ENCODE measurements around the gene TRIM46.

The TRIM46 gene, protein sequence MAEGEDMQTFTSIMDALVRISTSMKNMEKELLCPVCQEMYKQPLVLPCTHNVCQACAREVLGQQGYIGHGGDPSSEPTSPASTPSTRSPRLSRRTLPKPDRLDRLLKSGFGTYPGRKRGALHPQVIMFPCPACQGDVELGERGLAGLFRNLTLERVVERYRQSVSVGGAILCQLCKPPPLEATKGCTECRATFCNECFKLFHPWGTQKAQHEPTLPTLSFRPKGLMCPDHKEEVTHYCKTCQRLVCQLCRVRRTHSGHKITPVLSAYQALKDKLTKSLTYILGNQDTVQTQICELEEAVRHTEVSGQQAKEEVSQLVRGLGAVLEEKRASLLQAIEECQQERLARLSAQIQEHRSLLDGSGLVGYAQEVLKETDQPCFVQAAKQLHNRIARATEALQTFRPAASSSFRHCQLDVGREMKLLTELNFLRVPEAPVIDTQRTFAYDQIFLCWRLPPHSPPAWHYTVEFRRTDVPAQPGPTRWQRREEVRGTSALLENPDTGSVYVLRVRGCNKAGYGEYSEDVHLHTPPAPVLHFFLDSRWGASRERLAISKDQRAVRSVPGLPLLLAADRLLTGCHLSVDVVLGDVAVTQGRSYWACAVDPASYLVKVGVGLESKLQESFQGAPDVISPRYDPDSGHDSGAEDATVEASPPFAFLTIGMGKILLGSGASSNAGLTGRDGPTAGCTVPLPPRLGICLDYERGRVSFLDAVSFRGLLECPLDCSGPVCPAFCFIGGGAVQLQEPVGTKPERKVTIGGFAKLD

GRCh38 chr1:155173478-155174323 lies at the start of gene TRIM46:
Gene TRIM46 (plus strand): TSS chr1:155173849. CDS start chr1:155173967, 118 bp downstream.
- DNase-seq, result no peak

- DNase-seq, result no peak
These were observed 48.9 kb upstream of the TRIM46 start for GRCh38 chr1:155124503-155125463.

DNA sequence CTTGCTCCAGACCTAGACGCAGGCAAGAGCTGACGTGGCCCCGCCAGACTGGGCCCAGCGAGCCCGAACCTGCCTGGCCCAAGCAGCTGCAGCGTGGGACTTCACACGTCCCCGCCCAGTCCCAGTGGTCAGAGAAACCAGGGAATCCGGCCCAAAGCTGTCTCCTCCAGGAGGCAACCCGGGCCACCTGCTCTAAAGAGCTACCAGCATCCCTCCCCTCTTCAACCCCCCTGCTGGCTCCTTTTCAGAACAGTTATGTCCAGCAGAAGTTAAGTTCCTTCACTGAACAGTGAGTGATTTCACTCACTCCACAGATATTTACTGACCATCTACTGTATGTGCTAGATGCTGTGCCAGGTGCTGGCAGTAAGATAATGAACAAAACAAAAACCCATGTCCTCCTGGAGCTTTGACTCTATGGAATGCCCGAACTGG lies 48.1 kb upstream of the TRIM46 start:
- DNase-seq, result no peak

GRCh38 chr1:155125946-155126555 lies 47.6 kb upstream of the TRIM46 start:
- no peak for DNase-seq

DNA sequence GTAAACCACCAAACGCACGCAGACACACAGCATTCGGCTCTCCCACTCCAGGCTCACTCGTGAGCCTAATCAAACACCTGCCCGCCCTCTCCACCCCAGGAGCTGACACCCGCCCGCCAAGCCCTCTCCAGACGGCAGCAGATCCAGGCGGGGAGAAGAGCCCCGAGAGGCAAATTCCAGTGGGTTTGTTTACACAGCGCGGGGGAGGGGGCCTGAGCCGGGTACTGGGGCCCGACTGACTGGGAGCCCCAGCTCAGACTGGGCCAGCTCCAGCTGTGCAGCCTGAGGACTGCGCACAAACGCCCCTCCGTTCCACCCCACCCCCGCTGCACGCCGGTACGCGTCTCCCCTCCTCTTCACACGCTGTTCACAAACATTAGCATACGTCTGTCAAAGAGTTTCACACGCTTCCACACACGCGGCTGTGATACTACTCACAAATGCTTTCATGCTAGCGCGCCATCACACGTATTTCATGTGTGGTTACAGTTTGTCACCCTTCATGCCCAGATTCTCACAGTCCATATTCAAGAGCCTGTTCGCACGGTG lies 47.0 kb upstream of the TRIM46 start:
- DNase-seq, result peak; percentile 67

GRCh38 chr1:155127105-155127966 lies 46.3 kb upstream of the TRIM46 start, which contains the start of gene EFNA1:
Gene EFNA1 (plus strand): TSS chr1:155127876. CDS start chr1:155127978, 102 bp downstream.
- peak; percentile 85 for DNase-seq

DNA sequence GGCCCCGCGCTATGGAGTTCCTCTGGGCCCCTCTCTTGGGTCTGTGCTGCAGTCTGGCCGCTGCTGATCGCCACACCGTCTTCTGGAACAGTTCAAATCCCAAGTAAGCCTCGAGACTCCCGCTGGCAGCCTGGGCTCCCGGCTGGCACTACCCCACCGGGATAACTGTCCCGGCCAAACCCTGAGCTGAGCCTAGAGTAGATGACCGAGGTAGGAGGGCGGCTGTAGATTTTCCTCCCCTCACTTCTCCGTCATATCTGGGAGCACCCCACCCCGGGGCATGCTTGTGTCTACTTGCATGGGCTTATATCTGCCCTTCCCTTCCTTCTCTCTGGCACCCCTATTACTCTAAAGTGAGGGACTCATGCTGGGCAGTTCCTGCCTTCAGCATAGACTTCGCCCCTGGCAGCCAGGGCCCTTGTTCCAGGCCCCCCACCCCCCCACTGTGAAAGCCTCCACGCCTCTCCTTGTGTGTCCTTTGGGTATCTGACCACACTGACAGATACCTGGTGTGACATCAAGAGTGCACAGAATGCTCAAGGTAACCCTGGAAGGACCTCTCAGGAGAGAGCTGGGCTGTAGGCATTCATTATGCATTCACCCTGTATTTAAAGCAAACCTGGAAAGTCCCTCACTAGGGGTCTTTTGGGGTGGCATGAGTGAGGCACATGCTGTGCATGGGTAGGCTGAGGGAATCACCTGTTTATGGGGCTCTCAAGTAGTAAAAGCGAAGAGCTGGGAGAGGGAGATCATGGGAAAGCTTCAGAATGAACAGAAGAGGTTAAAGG lies 45.5 kb upstream of the TRIM46 start:
- no peak for DNase-seq

GRCh38 chr1:155128755-155129473 lies 44.7 kb upstream of the TRIM46 start:
- DNase-seq, result no peak

DNA sequence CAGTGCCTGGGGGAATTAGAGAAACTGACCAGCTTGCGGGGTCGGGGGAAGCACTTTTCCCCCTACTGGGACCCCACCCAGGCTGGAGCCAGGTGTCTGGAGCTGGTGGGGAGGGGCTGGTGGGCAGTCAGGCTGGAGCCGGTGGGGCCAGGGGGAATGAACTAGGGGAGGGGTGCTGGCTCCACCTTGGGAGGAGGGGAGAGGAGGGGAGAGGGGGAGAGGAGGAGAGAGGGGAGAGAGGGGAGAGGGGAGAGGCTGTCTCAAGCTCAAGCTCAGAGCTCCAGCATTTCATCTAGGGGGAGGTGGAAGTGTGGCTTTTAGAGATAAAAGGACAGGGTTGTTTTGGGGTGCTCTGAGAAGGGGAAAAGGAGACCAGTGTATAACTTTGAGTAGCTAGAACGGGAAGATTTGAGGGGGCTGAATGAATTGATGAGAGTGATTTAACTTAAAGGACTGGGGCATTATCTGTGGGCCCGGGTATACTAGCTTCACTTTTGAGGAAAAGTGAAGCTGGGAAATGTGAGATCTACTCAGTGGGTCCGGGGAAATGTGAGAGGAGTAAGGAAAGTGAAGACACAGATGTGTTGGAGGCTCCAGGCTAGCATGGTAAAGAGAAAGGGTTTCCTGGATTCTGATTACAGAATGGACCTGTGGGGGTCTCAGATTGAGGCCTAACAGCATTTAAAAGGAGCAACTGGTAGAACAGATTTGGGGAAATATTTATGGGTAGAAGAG lies 43.2 kb upstream of the TRIM46 start:
- no peak for DNase-seq

- DNase-seq, result no peak
These were observed 42.4 kb upstream of the TRIM46 start for GRCh38 chr1:155131285-155131684.

- no peak for DNase-seq
These were observed 41.8 kb upstream of the TRIM46 start for GRCh38 chr1:155131856-155132255.

DNA sequence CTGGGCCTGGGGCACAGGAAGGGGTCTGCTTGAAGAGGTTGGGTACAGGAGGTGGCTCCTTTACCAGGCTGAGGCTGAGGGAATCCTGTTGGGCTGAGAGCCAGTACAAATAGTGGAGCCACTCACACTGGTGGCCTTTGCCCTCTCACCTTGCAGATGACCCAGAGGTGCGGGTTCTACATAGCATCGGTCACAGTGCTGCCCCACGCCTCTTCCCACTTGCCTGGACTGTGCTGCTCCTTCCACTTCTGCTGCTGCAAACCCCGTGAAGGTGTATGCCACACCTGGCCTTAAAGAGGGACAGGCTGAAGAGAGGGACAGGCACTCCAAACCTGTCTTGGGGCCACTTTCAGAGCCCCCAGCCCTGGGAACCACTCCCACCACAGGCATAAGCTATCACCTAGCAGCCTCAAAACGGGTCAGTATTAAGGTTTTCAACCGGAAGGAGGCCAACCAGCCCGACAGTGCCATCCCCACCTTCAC lies 39.8 kb upstream of the TRIM46 start:
- no peak for DNase-seq

DNA sequence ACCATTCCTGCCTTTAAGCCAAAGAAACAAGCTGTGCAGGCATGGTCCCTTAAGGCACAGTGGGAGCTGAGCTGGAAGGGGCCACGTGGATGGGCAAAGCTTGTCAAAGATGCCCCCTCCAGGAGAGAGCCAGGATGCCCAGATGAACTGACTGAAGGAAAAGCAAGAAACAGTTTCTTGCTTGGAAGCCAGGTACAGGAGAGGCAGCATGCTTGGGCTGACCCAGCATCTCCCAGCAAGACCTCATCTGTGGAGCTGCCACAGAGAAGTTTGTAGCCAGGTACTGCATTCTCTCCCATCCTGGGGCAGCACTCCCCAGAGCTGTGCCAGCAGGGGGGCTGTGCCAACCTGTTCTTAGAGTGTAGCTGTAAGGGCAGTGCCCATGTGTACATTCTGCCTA lies 39.3 kb upstream of the TRIM46 start:
- no peak for DNase-seq

DNA sequence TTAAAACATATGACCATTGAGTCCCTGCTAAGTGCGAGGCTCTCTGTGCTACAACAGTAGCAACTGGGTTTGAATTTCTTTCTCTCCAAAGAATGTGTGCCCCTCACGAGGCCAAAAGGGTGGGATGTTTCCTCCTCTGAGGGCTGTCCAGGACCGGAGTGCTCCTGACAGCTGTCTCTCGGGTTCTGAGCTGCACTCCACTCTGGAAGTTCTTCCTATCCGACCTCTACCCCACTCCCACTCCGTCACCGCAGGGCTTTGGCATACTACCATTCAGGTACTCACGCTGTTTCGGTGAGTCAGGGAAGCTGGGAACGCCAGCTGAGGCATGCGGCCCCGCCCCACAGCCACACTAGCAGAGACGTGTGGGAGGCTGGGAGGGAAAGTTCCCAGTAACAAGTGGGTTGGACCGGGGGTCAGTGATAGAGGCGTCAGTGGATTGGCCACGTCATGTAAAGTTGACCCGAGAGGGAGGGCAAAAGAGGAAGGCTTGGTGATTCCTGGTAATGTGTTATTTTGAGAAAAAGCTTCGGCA lies 38.7 kb upstream of the TRIM46 start:
- DNase-seq, result peak; percentile 62

- DNase-seq, result peak; percentile 83
These were observed 38.1 kb upstream of the TRIM46 start, which contains the start of gene SLC50A1 for GRCh38 chr1:155135415-155136028. Gene SLC50A1 (plus strand): TSS chr1:155135852. CDS start chr1:155135912, 60 bp downstream.

- DNase-seq, result no peak
These were observed 36.9 kb upstream of the TRIM46 start for GRCh38 chr1:155136748-155137147.

Data from NCI-H1048 (cell line).